Fibroblast of skin of right quadriceps (primary cell): ENCODE measurements around the gene AUTS2.

Experiments
- DNase-seq: peaks from one replicate; pipeline ENCODE4 v3.0.0-alpha.2; 2013

The AUTS2 gene

GRCh38 chr7:69911337-69911736 is 313.1 kb downstream of the AUTS2 start:
- no peak for DNase-seq

- no peak for DNase-seq
These were observed 313.9 kb downstream of the AUTS2 start for GRCh38 chr7:69912141-69912540.

GRCh38 chr7:69912846-69913245 is 314.6 kb downstream of the AUTS2 start:
- DNase-seq = peak; percentile 27

- no peak for DNase-seq
These were observed 321.3 kb downstream of the AUTS2 start for GRCh38 chr7:69919426-69920111.

- DNase-seq = no peak
These were observed 322.5 kb downstream of the AUTS2 start for GRCh38 chr7:69920797-69921196.

GRCh38 chr7:69922026-69922803 is 323.9 kb downstream of the AUTS2 start:
- no peak for DNase-seq

- no peak for DNase-seq
These were observed 329.2 kb downstream of the AUTS2 start for GRCh38 chr7:69927461-69927860.

GRCh38 chr7:69928621-69929020 is 330.3 kb downstream of the AUTS2 start:
- DNase-seq = no peak

- no peak for DNase-seq
These were observed 331.3 kb downstream of the AUTS2 start for GRCh38 chr7:69929622-69930021.

- DNase-seq = peak; percentile 50
These were observed 333.9 kb downstream of the AUTS2 start for GRCh38 chr7:69932034-69932628.

GRCh38 chr7:69934144-69934903 is 336.0 kb downstream of the AUTS2 start:
- no peak for DNase-seq

- DNase-seq = no peak
These were observed 336.8 kb downstream of the AUTS2 start for GRCh38 chr7:69935107-69935506.

- DNase-seq = no peak
These were observed 338.8 kb downstream of the AUTS2 start for GRCh38 chr7:69937097-69937496.

GRCh38 chr7:69939317-69939716 is 341.0 kb downstream of the AUTS2 start:
- no peak for DNase-seq

GRCh38 chr7:69941077-69941651 is 342.9 kb downstream of the AUTS2 start:
- DNase-seq = no peak

GRCh38 chr7:69942573-69942972 is 344.3 kb downstream of the AUTS2 start:
- no peak for DNase-seq

- DNase-seq = no peak
These were observed 348.6 kb downstream of the AUTS2 start for GRCh38 chr7:69946901-69947300.

- no peak for DNase-seq
These were observed 349.7 kb downstream of the AUTS2 start for GRCh38 chr7:69947998-69948397.

GRCh38 chr7:69949122-69949521 is 350.8 kb downstream of the AUTS2 start:
- DNase-seq = no peak

GRCh38 chr7:69951458-69951857 is 353.2 kb downstream of the AUTS2 start:
- DNase-seq = no peak

GRCh38 chr7:69953136-69954067 is 355.1 kb downstream of the AUTS2 start:
- DNase-seq = no peak

- no peak for DNase-seq
These were observed 358.3 kb downstream of the AUTS2 start for GRCh38 chr7:69956541-69956940.
